NB4 (cell line): ENCODE measurements around the gene DSCAML1.

Source experiments
- CTCF ChIP-seq: IDR thresholded peaks from one replicate; pipeline ENCODE4 v1.5.1; 2012; ENCODE audit warnings: low read depth, low read length
- MAX ChIP-seq: IDR thresholded peaks from 2 replicates; pipeline ENCODE4 v1.6.1; 2011; ENCODE audit warnings: low read depth, low read length
- POLR2A ChIP-seq: IDR thresholded peaks from 2 replicates; pipeline ENCODE4 v1.6.1; 2011; ENCODE audit warnings: mild to moderate bottlenecking; ENCODE audit not compliant: insufficient read length; ENCODE audit errors: extremely low read depth

- TF ChIP-seq POLR2A (no peak), CTCF (no peak), MAX (no peak)
Observed at GRCh38 chr11:117476531-117477142, 320.4 kb downstream of the DSCAML1 start.
